Heart right ventricle (tissue), 16 donors: Measurements from ENCODE around the gene CDKAL1. TPM values are rescaled to one million over a fixed set of nuclear protein-coding genes. Genes with fewer than 3 reads are reported as not detected.
"Not testable (repeated sequence)": the region's sequence is repeated elsewhere in the genome, so short reads cannot be mapped to it uniquely, and the experiment has no call there.

Experiments used
- ATAC-seq, 8 donors: fragments of 200-7000 bp; cut with Tn5 transposase; one replicate each; pipeline ENCODE4 v1.9.1; 2020; ENCODE audit warnings: mild to moderate bottlenecking in 8 of 8, moderate library complexity in 8 of 8, moderate number of reproducible peaks in 1 of 8
- DNase-seq, 2 donors: peaks; one replicate each; pipeline ENCODE4 v3.0.0-alpha.2; 2020
- H3K27ac ChIP-seq, 10 donors: fragments of 200-600 bp; sonication (generic) in 2 of 10; one replicate each; pipeline versions ENCODE4 v1.5.0 to v1.8.0; 2020 to 2022; ENCODE audit warnings: mild to moderate bottlenecking in 3 of 10
- H3K27me3 ChIP-seq, 7 donors: fragments of 200-600 bp; one replicate each; pipeline ENCODE4 v1.8.0; 2021 to 2022; ENCODE audit warnings: mild to moderate bottlenecking in 2 of 7
- H3K36me3 ChIP-seq, 9 donors: fragments of 200-600 bp; sonication (generic) in 1 of 9; one replicate each; pipeline versions ENCODE4 v1.5.0 to v1.8.0; 2020 to 2022; ENCODE audit warnings: mild to moderate bottlenecking in 2 of 9
- H3K4me1 ChIP-seq, 9 donors: fragments of 200-600 bp; sonication (generic) in 1 of 9; one replicate each; pipeline versions ENCODE4 v1.5.0 to v1.8.0; 2020 to 2022; ENCODE audit warnings: mild to moderate bottlenecking in 4 of 9
- H3K4me3 ChIP-seq, 10 donors: fragments of 200-600 bp; sonication (generic) in 2 of 10; one replicate each; pipeline versions ENCODE4 v1.5.0 to v1.8.0; 2020 to 2022; ENCODE audit warnings: mild to moderate bottlenecking in 7 of 10, moderate library complexity in 2 of 10
- H3K9me3 ChIP-seq, 11 donors: fragments of 200-600 bp in 10 of 11; sonication (generic) in 2 of 11; one replicate each; pipeline versions ENCODE4 v1.5.0 to v1.8.0; 2013 to 2022; ENCODE audit warnings: mild to moderate bottlenecking in 2 of 11, control low read depth in 1 of 11, moderate library complexity in 1 of 11
- CTCF ChIP-seq, 9 donors: fragments of 200-600 bp; sonication (generic) in 2 of 9; IDR thresholded peaks; one replicate each; pipeline versions ENCODE4 v1.5.0 to v1.8.0; 2021 to 2022; ENCODE audit warnings: antibody characterized with exemption in 9 of 9, mild to moderate bottlenecking in 5 of 9, moderate library complexity in 1 of 9
- WGBS, 2 donors: extraction: QIAGEN DNeasy Blood & Tissue Kit; methylation state at CpG; one replicate each; pipeline ENCODE4 v1.1.7; 2013; ENCODE audit warnings: inconsistent platforms in 1 of 2; 5-methylcytosine and 5-hydroxymethylcytosine counted together
- intact Hi-C, 10 donors: fragments of 100-400 bp; cut with DNase I; formaldehyde crosslinking; loops; one replicate each; pipeline versions ENCODE4 v1.11.1 to v1.14.2; 2022
- polyA plus RNA-seq, 2 donors: library from polyadenylated mRNA; stranded (reverse); fragments of 200-250 nt; gene quantifications; one replicate each; pipeline ENCODE4 v1.2.3, GENCODE V29; 2013
- total RNA-seq, 10 donors: library from RNA; stranded (reverse); fragmentation: NEBNext Ultra II Directional in 3 of 10; extraction: Animal tissue kit (Norgen Biotek cat#: 25700) in 3 of 10; gene quantifications; one replicate each; pipeline versions ENCODE4 v1.2.1 to v1.2.4, GENCODE V29; 2021 to 2023
- donor health status: Arrhythmogenic right ventricular cardiomyopathy.
- donor health status: ischemic (EF 13 %, LVEDD 7.1; RV severe dilation, severe dysfunction).
- donor health status: healthy with polysubstance abuse.
- donor health status: DM: no; HTN: yes; CAD: no.
- donor health status: DM: no; HTN: no; CAD: no.
- donor health status: ischemic (EF 25% LVEDD 6.9; RV normal size, moderate dysfunction).
- donor health status: ischemic (EF 25% LVEDD 5.7; RV mildly dilated, moderate dysfunction).
- donor health status: healthy.
- donor health status: DM: yes; HTN: yes; CAD: no.
- donor health status: Ischemic cardiomyopathy.
- donor health status: ischemic (EF 35%, LVEDD 5.7; RV mildly dilated, moderate dysfunction).
- donor health status: nonischemic (EF 11% LVEDD 7.7; RV severe dilation, severe dysfunction).
- donor health status: DM: yes; HTN: yes; CAD: no.
- donor health status: PGD.
- donor health status: ischemic (EF 29% LVEDD 5.4; RV normal size, mild dysfunction).
- donor health status: nonischemic (EF 23%, LVEDD 6.1; RV moderate dilation, normal function).

The CDKAL1 gene
- total and polyA plus RNA-seq, 12 donors, result 3.2 to 14.0 (median 10.6) TPM

- ATAC-seq, result no peak
- intact Hi-C loops, result no loop called here
- 92% methylated on average over 2 of the region's 2 CpGs for WGBS, 2 donors
- peaks cover 0 to 7% (median 0%) of the 10 kb centered on the region in 11 donors for H3K9me3 ChIP-seq
- no peaks in the 10 kb centered on the region for H3K27me3 ChIP-seq
- no peak for DNase-seq
- no peaks in the 10 kb centered on the region for H3K36me3 ChIP-seq
- peaks cover 0 to 10% (median under 1%) of the 10 kb centered on the region in 9 donors for H3K4me1 ChIP-seq
- no peak overlapping the region for H3K4me3 ChIP-seq
- H3K27ac ChIP-seq, result no peak overlapping the region
- TF ChIP-seq CTCF (IDR thresholded peaks at IDR 0.05), result no peak
These were observed 659.7 kb downstream of the CDKAL1 start for GRCh38 chr6:21193790-21194475.

GRCh38 chr6:21195301-21195700, 661.0 kb downstream of the CDKAL1 start:
- DNase-seq, intact Hi-C loops: not testable (repeated sequence)
- 93 to 98% methylated on average over 7 of the region's 7 CpGs for WGBS, 2 donors

GRCh38 chr6:21198032-21198640, 663.9 kb downstream of the CDKAL1 start:
- H3K36me3 ChIP-seq, result peaks cover 0 to 6% (median 0%) of the 10 kb centered on the region in 9 donors
- intact Hi-C loops, result no loop called here
- WGBS, 2 donors, result 74 to 75% methylated on average over 5 of the region's 5 CpGs
- ATAC-seq (no peak), DNase-seq (no peak)
- no peak overlapping the region for H3K27ac ChIP-seq
- peaks cover 0 to 20% (median 8%) of the 10 kb centered on the region in 9 donors for H3K4me1 ChIP-seq
- TF ChIP-seq CTCF (IDR thresholded peaks at IDR 0.05), result no peak
- H3K4me3 ChIP-seq, result no peak overlapping the region
- H3K9me3 ChIP-seq, result peaks cover 0 to 7% (median 0%) of the 10 kb centered on the region in 11 donors
- no peaks in the 10 kb centered on the region for H3K27me3 ChIP-seq

More at GRCh38 chr6:21195301-21195700, 661.0 kb downstream of the CDKAL1 start:
- H3K36me3 ChIP-seq, H3K27me3 ChIP-seq, ATAC-seq, H3K4me3 ChIP-seq, H3K9me3 ChIP-seq, H3K27ac ChIP-seq: not testable (repeated sequence)
- H3K4me1 ChIP-seq, result peaks cover 0 to 17% (median 5%) of the 10 kb centered on the region in 9 donors

- H3K4me3 ChIP-seq, result no peak overlapping the region
- peaks cover 0 to 20% (median 8%) of the 10 kb centered on the region in 9 donors for H3K4me1 ChIP-seq
- H3K27me3 ChIP-seq, result no peaks in the 10 kb centered on the region
- WGBS, 2 donors, result 63 to 78% methylated on average over 6 of the region's 6 CpGs
- no peaks in the 10 kb centered on the region for H3K9me3 ChIP-seq
- DNase-seq, result no peak
- no peak overlapping the region for H3K27ac ChIP-seq
- ATAC-seq, result no peak
- TF ChIP-seq CTCF (IDR thresholded peaks at IDR 0.05), result no peak
- intact Hi-C loops, result no loop called here
- peaks cover 0 to 11% (median 0%) of the 10 kb centered on the region in 9 donors for H3K36me3 ChIP-seq
These were observed 665.0 kb downstream of the CDKAL1 start for GRCh38 chr6:21199262-21199661.
